T-helper 1 cell treated with Interleukin-12 subunit alpha and Interleukin-12 subunit beta and Interleukin-4 antibody, amounts not matched to agents 30 μg/mL and 1 μg/mL, for 36 hours (primary cell): Measurements from ENCODE around the gene TMEM135.
"Not testable (repeated sequence)": the region's sequence is repeated elsewhere in the genome, so short reads cannot be mapped to it uniquely, and the experiment has no call there.

Source experiments
- H3K27ac Mint-ChIP-seq: one replicate; pipeline ENCODE4 v1.8.0; 2021; ENCODE audit warnings: mild to moderate bottlenecking, mixed read lengths
- H3K27me3 Mint-ChIP-seq: one replicate; pipeline ENCODE4 v1.8.0; 2021; ENCODE audit warnings: low read depth, mixed read lengths
- H3K36me3 Mint-ChIP-seq: one replicate; pipeline ENCODE4 v1.8.0; 2021; ENCODE audit warnings: low read depth, mixed read lengths
- H3K4me1 Mint-ChIP-seq: one replicate; pipeline ENCODE4 v1.8.0; 2021; ENCODE audit warnings: low read depth, mixed read lengths
- H3K4me3 Mint-ChIP-seq: one replicate; pipeline ENCODE4 v1.8.0; 2021; ENCODE audit warnings: mild to moderate bottlenecking, moderate library complexity, mixed read lengths
- H3K9me3 Mint-ChIP-seq: one replicate; pipeline ENCODE4 v1.8.0; 2021; ENCODE audit warnings: mixed read lengths

The TMEM135 gene

DNA sequence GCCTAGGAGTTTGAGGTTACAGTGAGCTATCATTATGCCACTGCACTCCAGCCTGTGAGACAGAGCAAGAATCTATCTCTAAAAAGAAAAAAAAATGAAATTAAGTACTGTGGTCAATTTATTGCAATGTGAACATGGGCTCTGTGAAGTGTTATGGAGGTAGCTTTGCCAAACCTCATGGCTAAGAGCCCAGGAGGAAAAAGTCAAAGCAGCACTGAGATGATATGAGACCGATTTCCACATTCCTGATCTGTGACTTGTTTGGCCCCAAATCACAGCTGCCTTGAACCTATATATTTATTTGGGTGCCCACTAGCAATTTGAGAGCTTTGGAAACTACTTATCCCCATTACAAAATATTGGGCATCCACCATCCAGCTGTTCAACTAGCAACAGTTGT, 29.8 kb upstream of the TMEM135 start:
- H3K27me3 Mint-ChIP-seq = no peaks in the 10 kb centered on the region
- H3K4me3 Mint-ChIP-seq = no peak overlapping the region
- no peak overlapping the region for H3K27ac Mint-ChIP-seq
- H3K9me3 Mint-ChIP-seq = no peaks in the 10 kb centered on the region
- H3K4me1 Mint-ChIP-seq = no peaks in the 10 kb centered on the region
- H3K36me3 Mint-ChIP-seq = no peaks in the 10 kb centered on the region

DNA sequence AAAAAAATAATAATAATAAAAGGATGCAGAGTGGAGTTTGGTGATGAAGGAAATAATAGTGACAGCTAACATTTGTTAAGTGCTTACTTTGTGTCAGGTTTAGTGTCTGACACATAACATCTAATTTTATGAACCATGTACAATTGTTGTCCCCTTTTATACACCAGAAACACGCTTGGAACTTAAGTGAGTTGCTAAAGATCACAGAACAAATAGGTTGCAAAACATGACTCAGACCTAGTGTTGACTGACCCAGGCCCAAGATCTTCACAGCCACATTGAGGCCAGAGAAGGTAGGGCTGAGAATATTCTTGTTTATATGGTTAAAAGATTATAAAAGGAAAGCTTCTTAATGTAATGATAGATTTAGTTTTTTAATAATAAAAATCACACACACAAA, 25.6 kb upstream of the TMEM135 start:
- no peak overlapping the region for H3K27ac Mint-ChIP-seq
- H3K4me1 Mint-ChIP-seq = no peaks in the 10 kb centered on the region
- H3K9me3 Mint-ChIP-seq = no peaks in the 10 kb centered on the region
- H3K4me3 Mint-ChIP-seq = no peak overlapping the region
- no peaks in the 10 kb centered on the region for H3K36me3 Mint-ChIP-seq
- H3K27me3 Mint-ChIP-seq = no peaks in the 10 kb centered on the region

DNA sequence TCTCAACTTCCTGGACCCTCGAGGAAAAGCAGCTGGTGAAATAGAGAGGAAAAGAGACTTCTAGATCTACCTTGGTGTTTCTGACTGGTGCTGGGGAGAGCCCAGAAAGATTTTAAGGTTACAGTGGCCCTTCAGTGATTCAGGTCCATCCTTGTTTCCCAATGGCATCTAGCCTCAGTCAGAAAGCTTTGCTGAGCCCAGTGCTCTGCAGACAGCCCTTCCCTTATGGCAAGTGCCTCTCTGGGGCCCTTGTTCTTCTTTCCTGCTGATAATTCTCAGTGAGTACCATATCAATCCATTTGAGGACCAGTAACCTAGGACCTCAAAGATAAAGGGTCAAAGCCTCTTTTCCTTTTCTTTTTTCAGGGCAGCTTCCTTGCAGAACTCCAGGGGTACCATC, 25.1 kb upstream of the TMEM135 start:
- Mint-ChIP-seq H3K27ac (no peak overlapping the region), H3K36me3 (no peaks in the 10 kb centered on the region), H3K27me3 (no peaks in the 10 kb centered on the region), H3K4me1 (no peaks in the 10 kb centered on the region), H3K4me3 (no peak overlapping the region), H3K9me3 (no peaks in the 10 kb centered on the region)

DNA sequence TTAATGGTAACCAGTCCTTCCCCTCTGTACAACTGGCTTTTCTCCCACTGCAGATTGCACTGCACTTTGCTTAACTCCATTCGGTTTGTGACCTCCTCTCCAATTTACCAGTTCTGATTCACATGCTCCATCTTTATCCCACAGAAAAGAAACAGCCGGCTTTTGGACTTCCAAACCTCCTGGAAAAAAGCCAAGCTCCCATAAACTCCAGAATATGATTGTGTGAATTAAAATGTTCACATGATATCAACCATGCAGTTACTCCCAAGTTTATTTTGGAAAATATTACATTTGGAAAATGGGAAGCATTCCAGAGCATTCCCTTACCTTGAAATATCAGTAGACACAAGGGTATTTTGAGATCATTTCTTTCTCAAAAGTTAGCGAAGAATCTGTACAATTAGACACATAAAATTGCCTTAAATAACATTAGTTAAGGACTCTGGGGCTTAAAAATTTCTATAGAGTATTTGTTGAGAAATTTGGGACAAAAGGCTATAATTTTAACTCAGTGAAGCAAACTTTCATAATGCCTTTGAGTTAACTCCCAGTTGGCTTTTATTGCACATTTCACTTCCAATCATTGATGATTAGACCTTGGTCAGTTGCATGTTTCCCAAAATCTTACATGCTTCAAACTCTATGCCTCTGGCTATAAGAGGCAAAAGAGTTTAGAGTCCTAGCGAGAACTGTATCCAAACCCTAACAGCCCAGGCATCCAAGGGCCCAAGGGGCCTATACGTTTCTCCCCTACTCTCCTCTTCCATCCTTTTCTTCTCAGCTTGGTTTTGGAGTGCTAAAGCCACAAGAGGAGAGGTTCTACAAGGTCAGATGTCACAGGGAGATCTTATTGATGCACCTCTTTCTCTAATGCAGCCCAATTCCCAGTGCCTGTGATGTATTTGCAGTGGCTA, 23.6 kb upstream of the TMEM135 start:
- Mint-ChIP-seq H3K27me3 (no peaks in the 10 kb centered on the region), H3K9me3 (no peaks in the 10 kb centered on the region), H3K27ac (no peak overlapping the region), H3K4me3 (no peak overlapping the region), H3K36me3 (no peaks in the 10 kb centered on the region), H3K4me1 (no peaks in the 10 kb centered on the region)

DNA sequence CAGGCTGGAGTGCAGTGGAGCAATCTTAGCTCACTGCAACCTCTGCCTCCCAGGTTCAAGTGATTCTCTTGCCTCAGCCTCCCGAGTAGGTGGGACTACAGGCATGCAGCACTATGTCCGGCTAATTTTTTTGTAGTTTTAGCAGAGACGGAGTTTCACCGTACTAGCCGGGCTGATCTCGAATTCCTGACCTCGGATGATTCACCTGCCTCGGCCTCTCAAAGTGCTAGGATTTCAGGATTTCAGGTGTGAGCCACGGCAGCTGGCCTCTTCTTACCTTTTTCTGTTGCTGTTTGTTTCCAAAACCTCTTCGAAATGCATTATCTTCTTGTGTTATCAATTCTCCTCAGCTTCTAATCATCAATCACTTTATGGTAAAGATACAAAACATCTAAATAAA, 22.1 kb upstream of the TMEM135 start:
- H3K4me3 Mint-ChIP-seq = no peak overlapping the region
- no peaks in the 10 kb centered on the region for H3K9me3 Mint-ChIP-seq
- H3K4me1 Mint-ChIP-seq = peaks cover 4% of the 10 kb centered on the region
- no peaks in the 10 kb centered on the region for H3K27me3 Mint-ChIP-seq
- no peak overlapping the region for H3K27ac Mint-ChIP-seq
- no peaks in the 10 kb centered on the region for H3K36me3 Mint-ChIP-seq

DNA sequence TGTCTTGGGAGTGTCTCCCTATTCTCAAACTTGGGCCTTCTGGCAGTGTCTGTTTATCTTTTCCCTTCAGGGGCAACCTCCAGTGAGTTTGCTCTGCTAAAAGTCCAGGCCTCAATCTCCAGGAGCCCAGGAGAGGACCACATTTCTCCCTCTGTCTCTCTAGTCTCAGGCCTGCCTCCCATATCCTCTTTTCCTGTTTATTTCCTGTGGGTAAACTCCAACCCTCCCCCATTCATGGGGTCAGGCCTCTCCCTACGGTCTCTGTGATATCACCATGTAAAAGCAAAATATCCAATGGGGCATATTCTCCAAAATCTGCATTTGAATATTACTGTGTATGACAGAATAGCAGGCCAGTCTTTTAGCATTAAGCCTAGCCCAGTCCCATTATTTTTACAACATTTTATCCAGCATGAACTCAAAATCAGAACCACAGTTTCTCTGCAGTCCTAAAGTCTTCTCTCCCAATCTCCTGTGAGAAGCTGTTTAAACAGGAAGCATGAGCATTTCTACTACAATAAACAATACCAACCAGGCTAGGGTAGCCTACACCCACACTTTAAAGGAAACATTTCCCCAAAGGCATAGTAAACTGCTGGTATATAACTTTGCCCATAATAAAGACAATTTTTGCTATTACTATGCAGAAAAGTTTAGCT, 18.0 kb upstream of the TMEM135 start:
- Mint-ChIP-seq H3K4me1 (peaks cover 7% of the 10 kb centered on the region), H3K36me3 (no peaks in the 10 kb centered on the region), H3K9me3 (no peaks in the 10 kb centered on the region), H3K27ac (no peak overlapping the region), H3K27me3 (peaks cover 14% of the 10 kb centered on the region), H3K4me3 (no peak overlapping the region)

DNA sequence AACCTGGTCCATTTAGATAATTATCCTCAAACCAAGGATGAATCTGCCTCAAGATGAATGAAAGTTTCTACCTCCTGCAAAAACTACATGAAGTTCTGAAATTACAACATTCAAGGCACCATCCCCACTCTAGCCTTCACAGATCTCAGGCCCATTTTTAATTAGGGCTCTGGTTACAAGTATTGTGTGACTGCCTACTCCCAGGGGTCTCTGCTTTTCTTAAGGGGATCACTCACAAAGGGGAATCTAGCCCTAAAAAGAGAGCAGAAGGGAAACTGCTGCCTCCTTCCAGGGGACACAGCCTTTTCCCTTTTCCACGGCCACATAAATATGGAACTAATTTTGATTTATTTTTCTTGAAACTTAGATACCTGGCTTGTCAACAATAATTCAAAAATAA, 17.4 kb upstream of the TMEM135 start:
- H3K9me3 Mint-ChIP-seq = no peaks in the 10 kb centered on the region
- H3K27ac Mint-ChIP-seq = no peak overlapping the region
- no peak overlapping the region for H3K4me3 Mint-ChIP-seq
- H3K27me3 Mint-ChIP-seq = peaks cover 16% of the 10 kb centered on the region
- peaks cover 7% of the 10 kb centered on the region for H3K4me1 Mint-ChIP-seq
- no peaks in the 10 kb centered on the region for H3K36me3 Mint-ChIP-seq

DNA sequence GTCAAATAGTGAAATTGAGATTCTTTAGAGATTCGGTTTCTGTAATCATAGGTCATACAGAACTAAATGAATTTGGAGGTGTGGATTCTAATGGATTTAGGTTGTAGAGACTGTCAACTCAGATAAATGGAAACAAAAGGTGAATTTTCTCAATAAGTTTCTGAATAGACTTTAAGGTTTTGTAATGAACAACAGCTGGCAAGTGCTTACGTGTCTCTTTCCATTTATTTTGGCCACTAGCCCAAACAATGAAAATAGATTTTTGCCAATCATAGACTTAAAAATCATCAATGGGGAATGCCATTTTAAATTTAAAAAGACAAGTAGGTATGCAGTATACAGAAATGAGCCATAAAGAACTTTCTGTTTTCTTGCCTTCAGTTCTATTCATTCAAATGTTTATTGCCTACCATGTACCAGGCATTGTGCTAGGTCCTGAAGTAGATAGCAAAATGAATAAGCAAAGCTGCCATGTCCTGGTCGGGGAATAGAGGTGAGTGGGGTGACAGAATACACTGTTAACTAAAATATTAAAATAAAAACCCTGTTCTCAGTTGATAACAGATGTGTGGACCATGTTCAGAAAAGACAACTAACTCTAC, 16.9 kb upstream of the TMEM135 start:
- Mint-ChIP-seq H3K4me3 (no peak overlapping the region), H3K27me3 (peaks cover 21% of the 10 kb centered on the region), H3K4me1 (peaks cover 7% of the 10 kb centered on the region), H3K27ac (no peak overlapping the region), H3K36me3 (no peaks in the 10 kb centered on the region), H3K9me3 (no peaks in the 10 kb centered on the region)

DNA sequence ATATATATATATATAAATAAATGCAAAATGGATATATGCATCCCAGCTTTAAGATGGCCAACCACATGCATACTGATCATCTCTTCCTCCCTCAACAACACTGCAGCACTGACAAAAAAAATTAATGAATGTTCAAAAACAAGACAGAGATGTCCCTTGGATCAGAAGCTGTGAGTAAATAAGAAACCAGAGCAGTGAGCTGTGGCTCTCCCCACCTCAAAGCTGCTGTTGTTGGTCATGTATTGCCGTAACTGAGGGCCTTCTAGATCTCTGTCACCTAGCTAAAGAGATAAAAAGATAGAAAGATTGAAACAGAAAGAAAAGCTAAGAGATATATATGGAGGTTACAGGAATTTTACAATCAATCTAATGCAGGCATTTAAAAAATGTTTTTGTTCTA, 15.5 kb upstream of the TMEM135 start:
- H3K27me3 Mint-ChIP-seq = peaks cover 26% of the 10 kb centered on the region
- H3K4me3 Mint-ChIP-seq = no peak overlapping the region
- no peak overlapping the region for H3K27ac Mint-ChIP-seq
- no peaks in the 10 kb centered on the region for H3K36me3 Mint-ChIP-seq
- peaks cover 3% of the 10 kb centered on the region for H3K9me3 Mint-ChIP-seq
- H3K4me1 Mint-ChIP-seq = peaks cover 7% of the 10 kb centered on the region

DNA sequence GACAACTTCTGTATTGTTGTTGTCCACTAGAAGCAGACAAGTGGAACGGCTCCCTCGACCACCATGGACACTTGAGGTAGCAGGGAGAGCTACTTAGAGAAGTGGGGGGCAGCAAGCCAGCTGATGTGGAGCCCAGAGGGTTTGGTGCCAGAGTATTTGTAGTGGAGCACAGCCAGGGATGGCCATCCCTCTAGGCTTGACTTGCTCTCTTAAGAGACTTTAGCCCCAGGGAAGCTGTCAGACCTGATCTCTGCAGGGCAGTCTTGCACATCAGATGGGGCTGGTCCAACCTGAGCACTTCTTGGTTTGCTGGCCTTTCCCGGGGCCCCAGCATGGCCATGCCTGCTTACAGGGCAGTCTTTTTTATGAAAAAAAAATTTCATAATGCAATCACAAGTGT, 15.0 kb upstream of the TMEM135 start:
- Mint-ChIP-seq H3K4me3 (no peak overlapping the region), H3K27me3 (peaks cover 26% of the 10 kb centered on the region), H3K9me3 (peaks cover 3% of the 10 kb centered on the region), H3K36me3 (no peaks in the 10 kb centered on the region), H3K4me1 (peaks cover 7% of the 10 kb centered on the region), H3K27ac (no peak overlapping the region)

DNA sequence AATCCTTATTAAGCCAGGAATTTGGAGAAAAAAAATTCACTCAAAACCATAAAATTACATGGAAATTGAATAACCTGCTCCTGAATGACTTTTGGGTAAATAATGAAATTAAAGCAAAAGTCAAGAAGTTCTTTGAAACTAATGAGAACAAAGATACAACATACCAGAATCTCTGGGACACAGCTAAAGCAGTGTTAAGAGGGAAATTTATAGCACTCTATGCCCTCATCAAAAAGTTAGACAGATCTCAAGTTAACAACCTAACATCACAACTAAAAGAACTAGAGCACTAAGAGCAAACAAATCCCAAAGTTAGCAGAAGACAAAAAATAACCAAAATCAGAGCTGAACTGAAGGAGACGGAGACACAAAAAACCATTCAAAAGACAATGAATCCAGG, 11.3 kb upstream of the TMEM135 start:
- not testable (repeated sequence) for H3K4me1 Mint-ChIP-seq, H3K27ac Mint-ChIP-seq, H3K36me3 Mint-ChIP-seq, H3K4me3 Mint-ChIP-seq, H3K9me3 Mint-ChIP-seq
- H3K27me3 Mint-ChIP-seq = peaks cover 32% of the 10 kb centered on the region

DNA sequence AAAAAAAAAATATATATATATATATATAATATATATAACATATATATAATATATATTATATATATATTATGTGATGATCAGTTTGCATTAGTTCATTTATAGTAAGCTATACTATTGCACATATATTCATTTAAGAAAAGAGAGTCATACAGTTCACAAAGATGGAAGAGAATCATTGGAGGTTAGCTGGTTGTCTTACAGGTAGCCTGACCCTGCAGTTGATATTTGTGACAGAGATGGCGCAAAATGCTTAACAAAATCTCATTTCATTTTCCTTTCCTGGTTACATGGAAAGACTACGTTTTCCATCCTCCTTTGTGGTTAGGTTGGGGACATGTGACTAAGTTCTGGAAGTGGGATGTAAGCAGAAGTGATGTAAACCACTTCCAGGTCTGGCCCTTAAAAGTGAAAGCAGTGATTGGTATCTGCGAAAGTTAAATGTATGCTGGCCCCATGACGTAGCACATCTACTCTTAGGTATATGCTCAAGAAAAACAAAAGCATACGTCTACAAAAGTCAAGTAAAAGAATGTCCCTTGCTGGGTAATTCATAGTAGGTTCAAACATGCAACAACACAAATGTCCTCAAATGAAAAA, 7.2 kb upstream of the TMEM135 start:
- Mint-ChIP-seq H3K4me3 (no peak overlapping the region), H3K4me1 (peaks cover 7% of the 10 kb centered on the region), H3K27ac (no peak overlapping the region), H3K27me3 (peaks cover 40% of the 10 kb centered on the region), H3K36me3 (no peaks in the 10 kb centered on the region), H3K9me3 (peaks cover 3% of the 10 kb centered on the region)

DNA sequence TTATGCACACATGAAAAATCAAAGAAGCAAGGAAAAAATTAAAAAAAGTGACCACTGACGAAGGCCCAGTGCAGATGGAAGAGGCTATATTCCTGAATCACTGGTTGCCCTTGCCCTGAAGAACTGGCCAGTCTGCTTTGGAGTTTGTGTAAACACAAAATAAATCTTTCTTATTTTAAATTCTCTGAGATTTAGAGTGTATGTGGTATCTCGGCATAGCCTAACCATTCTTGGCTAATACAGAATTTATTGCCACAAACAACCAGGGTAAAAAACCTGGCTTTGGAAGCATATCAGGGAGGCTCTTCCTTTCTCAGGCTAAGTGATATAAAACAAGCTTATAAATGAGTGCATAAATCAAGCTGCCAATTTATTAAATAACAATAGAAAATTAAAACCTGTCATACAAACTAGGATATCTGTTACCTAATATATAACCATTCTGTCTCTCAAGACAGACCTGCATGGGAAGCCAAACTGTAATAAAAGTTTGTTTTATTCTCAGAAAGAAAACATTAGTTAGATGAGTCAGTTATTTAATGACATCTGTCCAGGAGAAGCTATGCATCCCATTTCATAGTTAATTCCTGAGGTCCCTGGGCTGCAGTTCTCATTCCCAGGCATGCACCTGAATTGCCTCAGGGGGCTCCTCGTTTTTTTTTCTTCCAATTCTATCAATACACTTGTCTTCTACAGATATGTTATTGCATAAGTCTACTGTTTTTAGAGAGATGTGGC, 6.1 kb upstream of the TMEM135 start:
- Mint-ChIP-seq H3K9me3 (peaks cover under 1% of the 10 kb centered on the region), H3K27ac (no peak overlapping the region), H3K27me3 (peaks cover 38% of the 10 kb centered on the region), H3K4me1 (peaks cover 12% of the 10 kb centered on the region), H3K36me3 (no peaks in the 10 kb centered on the region), H3K4me3 (no peak overlapping the region)

DNA sequence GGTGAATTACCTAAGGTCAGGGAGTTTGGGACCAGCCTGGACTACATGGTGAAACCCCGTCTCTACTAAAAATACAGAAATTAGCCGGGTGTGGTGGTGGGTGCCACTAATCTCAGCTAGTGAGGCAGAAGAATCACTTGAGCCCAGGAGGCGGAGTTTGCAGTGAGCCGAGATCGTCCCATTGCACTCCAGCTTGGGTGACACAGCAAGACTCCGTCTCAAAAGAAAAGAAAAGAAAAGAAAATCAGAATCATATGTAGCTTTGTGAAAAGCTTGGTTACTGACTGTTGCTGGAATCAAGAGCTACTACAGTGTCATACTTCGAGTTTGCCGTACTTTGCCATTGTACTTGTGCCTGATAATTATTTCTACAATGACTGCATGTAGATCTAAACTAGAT, 4.2 kb upstream of the TMEM135 start:
- Mint-ChIP-seq H3K27ac (no peak overlapping the region), H3K9me3 (no peaks in the 10 kb centered on the region), H3K4me1 (peaks cover 21% of the 10 kb centered on the region), H3K4me3 (no peak overlapping the region), H3K36me3 (peaks cover 2% of the 10 kb centered on the region), H3K27me3 (peaks cover 40% of the 10 kb centered on the region)
